Upper lobe of left lung (tissue), 4 donors: ENCODE results near the gene SYT7.

Experiments
- POLR2A ChIP-seq, 4 donors: fragments of 450-650 bp; IDR thresholded peaks; one replicate each; pipeline ENCODE4 v1.5.1; 2016 to 2017; ENCODE audit warnings: antibody characterized with exemption in 4 of 4, mild to moderate bottlenecking in 2 of 4
- POLR2AphosphoS5 ChIP-seq, 2 donors: sonication (generic); formaldehyde crosslinking; IDR thresholded peaks; one replicate each; pipeline ENCODE4 v1.5.1; 2017; ENCODE audit warnings: antibody characterized with exemption in 2 of 2
- TF ChIP-seq, protein P1 (sequence below), 6 experiments: fragments of 450-650 bp in 4 of 6; fragments of 200-600 bp in 2 of 6; sonication (generic) in 2 of 6; IDR thresholded peaks; one replicate each; pipeline ENCODE4 v1.5.1; 2016 to 2019; ENCODE audit warnings: antibody characterized with exemption in 6 of 6

DNA sequence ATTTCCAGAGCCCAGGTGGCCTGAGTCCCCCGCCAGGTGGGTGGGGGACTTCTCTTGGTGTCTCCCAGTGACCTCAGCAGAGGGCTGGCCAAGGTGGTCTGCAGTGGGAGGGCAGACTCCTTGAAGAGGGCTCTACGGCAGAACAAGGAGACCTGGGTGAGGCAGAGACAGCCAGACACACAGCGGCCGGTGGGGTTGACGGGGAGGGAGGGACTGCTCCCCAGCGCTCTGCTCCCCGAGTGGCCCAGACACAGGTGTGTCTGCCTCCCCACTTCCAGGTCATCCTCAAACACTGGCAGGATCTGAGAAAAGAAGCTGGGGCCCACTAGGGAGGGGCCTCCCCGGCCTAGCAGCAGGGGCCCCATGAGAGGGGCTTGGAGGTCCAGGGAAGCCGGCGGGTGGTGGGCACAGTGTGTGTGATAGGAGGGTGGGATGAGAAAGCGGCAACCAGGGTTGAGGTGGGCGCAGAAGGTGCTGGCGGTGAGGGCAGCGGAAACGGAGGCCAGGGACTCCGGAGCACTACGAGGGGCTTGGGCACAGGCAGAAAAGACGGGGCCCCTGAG lies 30.1 kb downstream of the SYT7 start:
- TF ChIP-seq POLR2AphosphoS5 (IDR thresholded peaks at IDR 0.05) (no peak), POLR2A (IDR thresholded peaks at IDR 0.05) (no peak)
- TF ChIP-seq, protein P1, sequence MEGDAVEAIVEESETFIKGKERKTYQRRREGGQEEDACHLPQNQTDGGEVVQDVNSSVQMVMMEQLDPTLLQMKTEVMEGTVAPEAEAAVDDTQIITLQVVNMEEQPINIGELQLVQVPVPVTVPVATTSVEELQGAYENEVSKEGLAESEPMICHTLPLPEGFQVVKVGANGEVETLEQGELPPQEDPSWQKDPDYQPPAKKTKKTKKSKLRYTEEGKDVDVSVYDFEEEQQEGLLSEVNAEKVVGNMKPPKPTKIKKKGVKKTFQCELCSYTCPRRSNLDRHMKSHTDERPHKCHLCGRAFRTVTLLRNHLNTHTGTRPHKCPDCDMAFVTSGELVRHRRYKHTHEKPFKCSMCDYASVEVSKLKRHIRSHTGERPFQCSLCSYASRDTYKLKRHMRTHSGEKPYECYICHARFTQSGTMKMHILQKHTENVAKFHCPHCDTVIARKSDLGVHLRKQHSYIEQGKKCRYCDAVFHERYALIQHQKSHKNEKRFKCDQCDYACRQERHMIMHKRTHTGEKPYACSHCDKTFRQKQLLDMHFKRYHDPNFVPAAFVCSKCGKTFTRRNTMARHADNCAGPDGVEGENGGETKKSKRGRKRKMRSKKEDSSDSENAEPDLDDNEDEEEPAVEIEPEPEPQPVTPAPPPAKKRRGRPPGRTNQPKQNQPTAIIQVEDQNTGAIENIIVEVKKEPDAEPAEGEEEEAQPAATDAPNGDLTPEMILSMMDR (IDR thresholded peaks at IDR 0.05), result no peak
